ENCODE data around the gene NOS1AP.

The NOS1AP gene

GRCh38 chr1:162360237-162360873 lies 290.9 kb downstream of the NOS1AP start:
- no peak for ATAC-seq
- TF ChIP-seq PATZ1 (CRISPR knock-in tag; IDR thresholded peaks at IDR 0.05; ENCODE audit: borderline replicate concordance), result no peak
- TF ChIP-seq CREB5 (CRISPR knock-in tag; IDR thresholded peaks at IDR 0.05; ENCODE audit: low read depth), result no peak
- TF ChIP-seq TOX (CRISPR knock-in tag; IDR thresholded peaks at IDR 0.05; ENCODE audit: borderline replicate concordance), result no peak

GRCh38 chr1:162360874-162361260 lies 291.4 kb downstream of the NOS1AP start:
- TF ChIP-seq, protein P1, sequence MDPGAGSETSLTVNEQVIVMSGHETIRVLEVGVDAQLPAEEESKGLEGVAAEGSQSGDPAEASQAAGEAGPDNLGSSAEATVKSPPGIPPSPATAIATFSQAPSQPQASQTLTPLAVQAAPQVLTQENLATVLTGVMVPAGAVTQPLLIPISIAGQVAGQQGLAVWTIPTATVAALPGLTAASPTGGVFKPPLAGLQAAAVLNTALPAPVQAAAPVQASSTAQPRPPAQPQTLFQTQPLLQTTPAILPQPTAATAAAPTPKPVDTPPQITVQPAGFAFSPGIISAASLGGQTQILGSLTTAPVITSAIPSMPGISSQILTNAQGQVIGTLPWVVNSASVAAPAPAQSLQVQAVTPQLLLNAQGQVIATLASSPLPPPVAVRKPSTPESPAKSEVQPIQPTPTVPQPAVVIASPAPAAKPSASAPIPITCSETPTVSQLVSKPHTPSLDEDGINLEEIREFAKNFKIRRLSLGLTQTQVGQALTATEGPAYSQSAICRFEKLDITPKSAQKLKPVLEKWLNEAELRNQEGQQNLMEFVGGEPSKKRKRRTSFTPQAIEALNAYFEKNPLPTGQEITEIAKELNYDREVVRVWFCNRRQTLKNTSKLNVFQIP (CRISPR knock-in tag; IDR thresholded peaks at IDR 0.05; ENCODE audit: borderline replicate concordance, low read depth), result no peak
- TF ChIP-seq TOX (CRISPR knock-in tag; IDR thresholded peaks at IDR 0.05; ENCODE audit: borderline replicate concordance) (no peak), ZNF70 (CRISPR knock-in tag; IDR thresholded peaks at IDR 0.05) (no peak), BACH2 (CRISPR knock-in tag; IDR thresholded peaks at IDR 0.05; ENCODE audit: borderline replicate concordance) (no peak), GLIS3 (CRISPR knock-in tag; IDR thresholded peaks at IDR 0.05) (no peak), TCF4 (CRISPR knock-in tag; IDR thresholded peaks at IDR 0.05; ENCODE audit: borderline replicate concordance) (no peak)
- ATAC-seq, result no peak

DNA sequence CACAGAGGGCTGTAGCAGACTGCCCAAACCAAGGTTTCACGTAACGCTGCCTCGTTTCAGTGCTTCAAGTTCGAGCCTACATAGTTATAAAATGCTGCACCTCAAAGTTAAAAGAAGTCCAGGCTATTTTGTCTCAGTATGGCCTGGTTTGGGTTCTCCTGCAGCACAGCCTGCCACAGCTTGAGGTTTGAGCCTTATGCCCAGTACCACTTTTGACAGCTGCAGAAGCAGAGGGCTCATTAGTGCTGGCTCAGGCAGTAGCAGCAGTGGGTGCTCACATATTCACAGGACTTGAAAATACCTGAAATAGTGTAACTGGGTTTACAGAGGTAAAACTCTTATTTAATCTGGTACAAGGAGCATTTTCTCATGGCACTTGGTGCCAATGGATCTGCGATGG lies 291.9 kb downstream of the NOS1AP start:
- no peak for ATAC-seq
- TF ChIP-seq TCF4 (CRISPR knock-in tag; IDR thresholded peaks at IDR 0.05; ENCODE audit: borderline replicate concordance) (no peak), ZFP30 (CRISPR knock-in tag; IDR thresholded peaks at IDR 0.05) (no peak)

- ATAC-seq, result no peak
- no peak for TF ChIP-seq ZFP30 (CRISPR knock-in tag; IDR thresholded peaks at IDR 0.05)
- TF ChIP-seq BACH2 (CRISPR knock-in tag; IDR thresholded peaks at IDR 0.05; ENCODE audit: borderline replicate concordance), result no peak
- TF ChIP-seq ARNTL (CRISPR knock-in tag; IDR thresholded peaks at IDR 0.05; ENCODE audit: borderline replicate concordance, low read depth), result no peak
Measured at GRCh38 chr1:162363823-162364222, 294.3 kb downstream of the NOS1AP start.

DNA sequence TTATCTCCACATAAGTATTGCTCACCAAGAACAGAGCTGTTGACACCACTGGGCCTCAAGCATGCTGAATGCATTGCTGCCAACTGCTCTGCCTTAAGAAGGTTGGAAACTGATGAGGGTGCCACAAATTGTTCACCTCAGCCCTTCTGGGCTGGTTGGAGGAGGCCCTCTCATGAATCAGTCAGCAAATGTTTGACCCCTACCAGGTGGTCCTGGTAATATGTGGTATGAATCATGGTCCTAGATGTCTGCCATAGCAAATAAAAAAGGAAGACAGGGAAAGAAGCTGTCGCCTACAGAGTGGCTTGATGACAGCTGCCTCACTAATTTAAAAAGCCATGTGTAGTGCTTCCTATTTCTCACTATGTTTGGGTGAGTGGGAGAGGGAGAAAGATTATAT lies 295.0 kb downstream of the NOS1AP start:
- no peak for TF ChIP-seq CSDC2 (CRISPR knock-in tag; IDR thresholded peaks at IDR 0.05)
- TF ChIP-seq BACH2 (CRISPR knock-in tag; IDR thresholded peaks at IDR 0.05; ENCODE audit: borderline replicate concordance), result no peak
- no peak for TF ChIP-seq PPARA (CRISPR knock-in tag; IDR thresholded peaks at IDR 0.05; ENCODE audit: borderline replicate concordance)
- TF ChIP-seq TCF4 (CRISPR knock-in tag; IDR thresholded peaks at IDR 0.05; ENCODE audit: borderline replicate concordance), result no peak
- no peak for TF ChIP-seq SNAI2 (CRISPR knock-in tag; IDR thresholded peaks at IDR 0.05)
- TF ChIP-seq TOX (CRISPR knock-in tag; IDR thresholded peaks at IDR 0.05; ENCODE audit: borderline replicate concordance), result no peak
- TF ChIP-seq CREB5 (CRISPR knock-in tag; IDR thresholded peaks at IDR 0.05; ENCODE audit: low read depth), result no peak
- TF ChIP-seq GLIS3 (CRISPR knock-in tag; IDR thresholded peaks at IDR 0.05), result no peak
- no peak for TF ChIP-seq ISL1 (CRISPR knock-in tag; IDR thresholded peaks at IDR 0.05)
- no peak for TF ChIP-seq ZNF70 (CRISPR knock-in tag; IDR thresholded peaks at IDR 0.05)
- no peak for TF ChIP-seq PATZ1 (CRISPR knock-in tag; IDR thresholded peaks at IDR 0.05; ENCODE audit: borderline replicate concordance)
- TF ChIP-seq ZNF565 (CRISPR knock-in tag; conservative IDR thresholded peaks at IDR 0.05; ENCODE audit: low read depth), result no peak
- ATAC-seq, result no peak

Data from SK-N-SH treated with all-trans-retinoic acid at 6 μM for 48 hours (cell line).